ENCODE measurements around the gene PSMD4. TPM values are rescaled to one million over a fixed set of nuclear protein-coding genes. Genes with fewer than 3 reads are reported as not detected.

The PSMD4 gene
- total RNA-seq, 1 donor: 74.3 TPM

- Histone ChIP-seq H3K4me1 (ENCODE audit: insufficient read depth, low read length) (peaks cover 36% of the 10 kb centered on the region), H3K27me3 (ENCODE audit: insufficient read depth, low read length) (no peaks in the 10 kb centered on the region), H3K9me3 (ENCODE audit: low read depth, low read length) (no peaks in the 10 kb centered on the region), H3K4me3 (ENCODE audit: low read length) (no peak overlapping the region)
Observed at GRCh38 chr1:151286619-151287340, 32.2 kb downstream of the PSMD4 start.

GRCh38 chr1:151287341-151287699, 32.8 kb downstream of the PSMD4 start:
- peaks cover 36% of the 10 kb centered on the region for H3K4me1 ChIP-seq (ENCODE audit: insufficient read depth, low read length)
- H3K9me3 ChIP-seq (ENCODE audit: low read depth, low read length): no peaks in the 10 kb centered on the region
- no peaks in the 10 kb centered on the region for H3K27me3 ChIP-seq (ENCODE audit: insufficient read depth, low read length)
- H3K4me3 ChIP-seq (ENCODE audit: low read length): no peak overlapping the region

GRCh38 chr1:151287767-151288500, 33.4 kb downstream of the PSMD4 start:
- Histone ChIP-seq H3K9me3 (ENCODE audit: low read depth, low read length) (no peaks in the 10 kb centered on the region), H3K27me3 (ENCODE audit: insufficient read depth, low read length) (no peaks in the 10 kb centered on the region), H3K4me1 (ENCODE audit: insufficient read depth, low read length) (peaks cover 33% of the 10 kb centered on the region)

GRCh38 chr1:151288502-151288901, 34.0 kb downstream of the PSMD4 start:
- Histone ChIP-seq H3K4me3 (ENCODE audit: low read length) (no peak overlapping the region), H3K9me3 (ENCODE audit: low read depth, low read length) (no peaks in the 10 kb centered on the region), H3K27me3 (ENCODE audit: insufficient read depth, low read length) (no peaks in the 10 kb centered on the region), H3K4me1 (ENCODE audit: insufficient read depth, low read length) (peaks cover 28% of the 10 kb centered on the region)

More at GRCh38 chr1:151287767-151288500, 33.4 kb downstream of the PSMD4 start:
- no peak overlapping the region for H3K4me3 ChIP-seq (ENCODE audit: low read length)

GRCh38 chr1:151289080-151289935, 34.8 kb downstream of the PSMD4 start:
- H3K9me3 ChIP-seq (ENCODE audit: low read depth, low read length): no peaks in the 10 kb centered on the region
- H3K4me1 ChIP-seq (ENCODE audit: insufficient read depth, low read length): peaks cover 20% of the 10 kb centered on the region
- no peak overlapping the region for H3K4me3 ChIP-seq (ENCODE audit: low read length)
- H3K27me3 ChIP-seq (ENCODE audit: insufficient read depth, low read length): no peaks in the 10 kb centered on the region

- Histone ChIP-seq H3K27me3 (ENCODE audit: insufficient read depth, low read length) (no peaks in the 10 kb centered on the region), H3K9me3 (ENCODE audit: low read depth, low read length) (no peaks in the 10 kb centered on the region), H3K4me1 (ENCODE audit: insufficient read depth, low read length) (peaks cover 17% of the 10 kb centered on the region), H3K4me3 (ENCODE audit: low read length) (no peak overlapping the region)
Observed at GRCh38 chr1:151289991-151290708, 35.6 kb downstream of the PSMD4 start.

GRCh38 chr1:151290709-151291303, 36.3 kb downstream of the PSMD4 start:
- no peak overlapping the region for H3K4me3 ChIP-seq (ENCODE audit: low read length)
- H3K4me1 ChIP-seq (ENCODE audit: insufficient read depth, low read length): peaks cover 17% of the 10 kb centered on the region
- H3K9me3 ChIP-seq (ENCODE audit: low read depth, low read length): no peaks in the 10 kb centered on the region
- no peaks in the 10 kb centered on the region for H3K27me3 ChIP-seq (ENCODE audit: insufficient read depth, low read length)

- H3K4me1 ChIP-seq (ENCODE audit: insufficient read depth, low read length): peaks cover 17% of the 10 kb centered on the region
- no peaks in the 10 kb centered on the region for H3K9me3 ChIP-seq (ENCODE audit: low read depth, low read length)
- H3K4me3 ChIP-seq (ENCODE audit: low read length): no peak overlapping the region
- H3K27me3 ChIP-seq (ENCODE audit: insufficient read depth, low read length): no peaks in the 10 kb centered on the region
Observed at GRCh38 chr1:151292207-151293030, 37.9 kb downstream of the PSMD4 start.

GRCh38 chr1:151293093-151293492, 38.6 kb downstream of the PSMD4 start:
- no peaks in the 10 kb centered on the region for H3K27me3 ChIP-seq (ENCODE audit: insufficient read depth, low read length)
- H3K4me3 ChIP-seq (ENCODE audit: low read length): no peak overlapping the region
- peaks cover 17% of the 10 kb centered on the region for H3K4me1 ChIP-seq (ENCODE audit: insufficient read depth, low read length)
- H3K9me3 ChIP-seq (ENCODE audit: low read depth, low read length): no peaks in the 10 kb centered on the region

GRCh38 chr1:151294742-151295462, 40.4 kb downstream of the PSMD4 start:
- H3K4me1 ChIP-seq (ENCODE audit: insufficient read depth, low read length): peaks cover 5% of the 10 kb centered on the region
- H3K9me3 ChIP-seq (ENCODE audit: low read depth, low read length): no peaks in the 10 kb centered on the region
- no peak overlapping the region for H3K4me3 ChIP-seq (ENCODE audit: low read length)
- no peaks in the 10 kb centered on the region for H3K27me3 ChIP-seq (ENCODE audit: insufficient read depth, low read length)

- Histone ChIP-seq H3K4me3 (ENCODE audit: low read length) (no peak overlapping the region), H3K4me1 (ENCODE audit: insufficient read depth, low read length) (peaks cover 20% of the 10 kb centered on the region), H3K27me3 (ENCODE audit: insufficient read depth, low read length) (no peaks in the 10 kb centered on the region), H3K9me3 (ENCODE audit: low read depth, low read length) (no peaks in the 10 kb centered on the region)
Observed at GRCh38 chr1:151309811-151310323, 55.3 kb downstream of the PSMD4 start.

GRCh38 chr1:151311011-151311410, 56.5 kb downstream of the PSMD4 start:
- no peaks in the 10 kb centered on the region for H3K27me3 ChIP-seq (ENCODE audit: insufficient read depth, low read length)
- H3K4me1 ChIP-seq (ENCODE audit: insufficient read depth, low read length): peaks cover 20% of the 10 kb centered on the region
- H3K9me3 ChIP-seq (ENCODE audit: low read depth, low read length): no peaks in the 10 kb centered on the region
- H3K4me3 ChIP-seq (ENCODE audit: low read length): no peak overlapping the region
